K562 (cell line): ENCODE results near the gene MOB1A. TPM values are rescaled to one million over a fixed set of nuclear protein-coding genes. Genes with fewer than 3 reads are reported as not detected.

Experiments
- ATF4 ChIP-seq: fragments of 450-650 bp; formaldehyde crosslinking; IDR thresholded peaks from 2 replicates; pipeline ENCODE4 v1.4.0; 2022; ENCODE audit warnings: mild to moderate bottlenecking, moderate library complexity
- CBX1 ChIP-seq: sonication (generic); IDR thresholded peaks from 2 replicates; pipeline ENCODE4 v1.6.1; 2016; ENCODE audit warnings: antibody characterized with exemption, low read depth, mild to moderate bottlenecking
- FUS ChIP-seq: fragments of 200-400 bp; formaldehyde crosslinking; optimal IDR thresholded peaks from 2 replicates; pipeline ENCODE3; 2017; ENCODE audit warnings: low read depth, low read length
- MXI1 ChIP-seq: IDR thresholded peaks from 2 replicates; pipeline ENCODE4 v1.6.1; 2011; ENCODE audit warnings: low read depth, mild to moderate bottlenecking, improper control_type of control experiment, low read length
- POLR2A ChIP-seq: fragments of 450-650 bp; conservative IDR thresholded peaks from 2 replicates; pipeline ENCODE4 v1.6.1; 2016
- RBM39 ChIP-seq: fragments of 200-400 bp; formaldehyde crosslinking; optimal IDR thresholded peaks from 2 replicates; pipeline ENCODE3; 2018; ENCODE audit warnings: low read depth, low read length
- SAFB ChIP-seq: fragments of 200-400 bp; formaldehyde crosslinking; IDR thresholded peaks from 2 replicates; pipeline ENCODE4 v1.6.1; 2017; ENCODE audit warnings: low read depth, low read length, borderline replicate concordance
- ZBTB40 ChIP-seq, 2 experiments: fragments of 450-650 bp in 1 of 2; sonication (generic) in 1 of 2; formaldehyde crosslinking in 1 of 2; IDR thresholded peaks; 2 replicates each; pipeline versions ENCODE4 v1.7.1 to v1.9.0; 2016 to 2022; ENCODE audit warnings: inconsistent platforms in 1 of 2, mild to moderate bottlenecking in 1 of 2, missing genetic modification reagents in 1 of 2
- ZNF644 ChIP-seq: fragments of 200-800 bp; sonication (Bioruptor generic); IDR thresholded peaks from 2 replicates; pipeline ENCODE4 v1.6.1; 2016; ENCODE audit warnings: low read depth, missing genetic modification characterization, missing compliant biosample characterization
- ZNF766 ChIP-seq: fragments of 200-800 bp; sonication (Bioruptor generic); conservative IDR thresholded peaks from 2 replicates; pipeline ENCODE4 v1.6.1; 2016; ENCODE audit warnings: missing genetic modification characterization, missing compliant biosample characterization
- ZZZ3 ChIP-seq: fragments of 450-650 bp; IDR thresholded peaks from 2 replicates; pipeline ENCODE4 v1.6.1; 2016; ENCODE audit warnings: antibody characterized with exemption, mild to moderate bottlenecking, moderate library complexity
- polyA plus RNA-seq, 8 experiments: library from polyadenylated mRNA; depleted of rRNA in 4 of 8; stranded (reverse) in 5 of 8; unstranded in 3 of 8; fragments of >200 nt; fragmentation: Nextera tagmentation in 2 of 8; fragmentation: Illumina TruSeq in 1 of 8; extraction: Ambion mirVana in 2 of 8; extraction: Trizol in 1 of 8; gene quantifications; 2 replicates each; pipeline versions ENCODE4 v1.2.1 to v1.2.3, GENCODE V29; 2011 to 2014; ENCODE audit warnings: inconsistent platforms in 1 of 8, missing spikeins in 1 of 8
- total RNA-seq, 7 experiments: library from RNA; depleted of rRNA in 6 of 7; stranded (reverse); fragments of >200 nt in 6 of 7; fragmentation: Illumina TruSeq in 2 of 7; extraction: Trizol in 2 of 7; gene quantifications; 2 replicates each; pipeline versions ENCODE4 v1.2.1 to v1.2.3, GENCODE V29; 2011 to 2021; ENCODE audit warnings: low replicate concordance in 1 of 7

The MOB1A gene
- total and polyA plus RNA-seq, 9 of the 15 experiments (the other 6 are each of a cell fraction or from before 2014, with no cell fraction given) = 24.8 to 100 (median 60.2) TPM

- TF ChIP-seq ZBTB40 (IDR thresholded peaks at IDR 0.05) = peak; percentile 97
- TF ChIP-seq ZBTB40 (CRISPR knock-in tag; IDR thresholded peaks at IDR 0.05) = no peak
- TF ChIP-seq CBX1 = peak; percentile 94; the same call in 1 of the 2 replicates
- TF ChIP-seq FUS = no peak
- peak; percentile 90 for TF ChIP-seq RBM39
- TF ChIP-seq POLR2A = peak; percentile 90
- TF ChIP-seq ZNF644 (tag) = 0 out of 2 replicates have a peak, but pooled peaks have one; percentile 52
- 0 out of 2 replicates have a peak, but pooled peaks have one; percentile 34 for TF ChIP-seq ZNF766 (CRISPR knock-in tag)
- TF ChIP-seq ZZZ3 = 0 out of 2 replicates have a peak, but pooled peaks have one; percentile 50
- TF ChIP-seq ATF4 (CRISPR knock-in tag) = peak; percentile 42; the same call in 1 of the 2 replicates
- TF ChIP-seq MXI1 = no peak
- no peak for TF ChIP-seq SAFB
Observed at GRCh38 chr2:74119912-74120825, 58.5 kb downstream of the MOB1A start (continued).
